K562 (cell line): ENCODE measurements around the gene CACNA2D3. TPM values are rescaled to one million over a fixed set of nuclear protein-coding genes. Genes with fewer than 3 reads are reported as not detected.

Experiments used
- CBX2 ChIP-seq: fragments of 200-600 bp; sonication (generic); IDR thresholded peaks from one replicate; pipeline ENCODE4 v1.6.1; 2012; ENCODE audit warnings: mild to moderate bottlenecking, low read length, inconsistent platforms; ENCODE audit not compliant: insufficient read depth, poor library complexity, severe bottlenecking
- E2F5 ChIP-seq: sonication (generic); formaldehyde crosslinking; IDR thresholded peaks from 2 replicates; pipeline ENCODE4 v1.8.0; 2022; ENCODE audit warnings: mild to moderate bottlenecking, missing genetic modification reagents
- ETV5 ChIP-seq: sonication (generic); formaldehyde crosslinking; IDR thresholded peaks from 2 replicates; pipeline ENCODE4 v1.4.0; 2020; ENCODE audit warnings: low read depth, mild to moderate bottlenecking, missing genetic modification reagents
- HDAC3 ChIP-seq: fragments of 450-650 bp; IDR thresholded peaks from 2 replicates; pipeline ENCODE4 v1.6.1; 2018; ENCODE audit warnings: borderline replicate concordance, mild to moderate bottlenecking, moderate library complexity; ENCODE audit not compliant: partially characterized antibody
- HIVEP1 ChIP-seq: fragments of 250-450 bp; sonication (Bioruptor Pico); IDR thresholded peaks from 2 replicates; pipeline ENCODE4 v1.4.0; 2020; ENCODE audit warnings: mild to moderate bottlenecking
- MGA ChIP-seq: fragments of 450-650 bp; IDR thresholded peaks from 2 replicates; pipeline ENCODE4 v1.6.1; 2016; ENCODE audit warnings: mild to moderate bottlenecking, moderate library complexity
- NFIX ChIP-seq: fragments of 250-450 bp; sonication (Bioruptor Pico); IDR thresholded peaks from 2 replicates; pipeline ENCODE4 v1.4.0; 2020; ENCODE audit warnings: low read depth, mild to moderate bottlenecking, moderate library complexity
- POLR2AphosphoS5 ChIP-seq: IDR thresholded peaks from 2 replicates; pipeline ENCODE4 v1.6.1; 2011; ENCODE audit warnings: mild to moderate bottlenecking, low read depth, low read length, moderate library complexity; ENCODE audit not compliant: control insufficient read depth, insufficient read depth
- SIN3A ChIP-seq, 2 experiments: fragments of 150-350 bp in 1 of 2; IDR thresholded peaks; 2 replicates each; pipeline ENCODE4 v1.6.1; 2011 to 2016; ENCODE audit warnings: borderline replicate concordance in 2 of 2, low read depth in 2 of 2, low read length in 2 of 2, mild to moderate bottlenecking in 2 of 2, moderate library complexity in 2 of 2; ENCODE audit not compliant: control insufficient read depth in 1 of 2
- SMARCA5 ChIP-seq: fragments of 450-650 bp; IDR thresholded peaks from 2 replicates; pipeline ENCODE4 v1.6.1; 2016
- XRCC4 ChIP-seq: IDR thresholded peaks from one replicate; pipeline ENCODE4 v1.6.1; 2011; ENCODE audit not compliant: insufficient read depth, insufficient read length; ENCODE audit errors: extremely low read depth
- ZNF324 ChIP-seq: fragments of 250-450 bp; sonication (Bioruptor Pico); IDR thresholded peaks from 2 replicates; pipeline ENCODE4 v1.4.0; 2020; ENCODE audit warnings: mild to moderate bottlenecking
- polyA plus RNA-seq, 8 experiments: library from polyadenylated mRNA; depleted of rRNA in 4 of 8; stranded (reverse) in 5 of 8; unstranded in 3 of 8; fragments of >200 nt; fragmentation: Nextera tagmentation in 2 of 8; fragmentation: Illumina TruSeq in 1 of 8; extraction: Ambion mirVana in 2 of 8; extraction: Trizol in 1 of 8; gene quantifications; 2 replicates each; pipeline versions ENCODE4 v1.2.1 to v1.2.3, GENCODE V29; 2011 to 2014; ENCODE audit warnings: inconsistent platforms in 1 of 8, missing spikeins in 1 of 8
- total RNA-seq, 7 experiments: library from RNA; depleted of rRNA in 6 of 7; stranded (reverse); fragments of >200 nt in 6 of 7; fragmentation: Illumina TruSeq in 2 of 7; extraction: Trizol in 2 of 7; gene quantifications; 2 replicates each; pipeline versions ENCODE4 v1.2.1 to v1.2.3, GENCODE V29; 2011 to 2021; ENCODE audit warnings: low replicate concordance in 1 of 7

CACNA2D3 gene
- total and polyA plus RNA-seq, 9 of the 15 experiments (the other 6 are each of a cell fraction or from before 2014, with no cell fraction given), result 0.01 TPM; not detected in 8

- TF ChIP-seq SIN3A (IDR thresholded peaks at IDR 0.05; ENCODE audit: borderline replicate concordance in 2 of 2, control insufficient read depth in 1 of 2, low read depth in 2 of 2, low read length in 2 of 2) (no peak), POLR2AphosphoS5 (no peak), XRCC4 (no peak), CBX2 (no peak), ZNF324 (CRISPR knock-in tag) (no peak), ETV5 (CRISPR knock-in tag) (no peak), E2F5 (CRISPR knock-in tag) (no peak), NFIX (CRISPR knock-in tag) (no peak), SMARCA5 (no peak), HDAC3 (no peak), HIVEP1 (no peak), MGA (no peak)
Observed at GRCh38 chr3:54349231-54349652, 226.9 kb downstream of the CACNA2D3 start (continued).
